Fibroblast of the aortic adventitia (primary cell): ENCODE results near the gene AOC1. TPM values are rescaled to one million over a fixed set of nuclear protein-coding genes. Genes with fewer than 3 reads are reported as not detected.

Source experiments
- DNase-seq: peaks from one replicate; pipeline ENCODE4 v3.0.0-alpha.2; 2010; ENCODE audit warnings: low read depth
- H3K4me3 ChIP-seq: 2 replicates; pipeline ENCODE4 v1.5.1; 2011; ENCODE audit warnings: low read depth, mild to moderate bottlenecking, control low read depth, low read length, moderate library complexity
- total RNA-seq: library from RNA; depleted of rRNA; stranded (reverse); fragments of >200 nt; gene quantifications from 2 replicates; pipeline ENCODE4 v1.2.3, GENCODE V29; 2012; ENCODE audit warnings: low replicate concordance
- TF ChIP-seq, protein P1 (sequence below): IDR thresholded peaks from 2 replicates; pipeline ENCODE4 v1.5.1; 2011; ENCODE audit warnings: mild to moderate bottlenecking, low read length, control low read depth, inconsistent platforms; ENCODE audit not compliant: insufficient read depth

The AOC1 gene
- total RNA-seq, 1 donor: not detected

DNA sequence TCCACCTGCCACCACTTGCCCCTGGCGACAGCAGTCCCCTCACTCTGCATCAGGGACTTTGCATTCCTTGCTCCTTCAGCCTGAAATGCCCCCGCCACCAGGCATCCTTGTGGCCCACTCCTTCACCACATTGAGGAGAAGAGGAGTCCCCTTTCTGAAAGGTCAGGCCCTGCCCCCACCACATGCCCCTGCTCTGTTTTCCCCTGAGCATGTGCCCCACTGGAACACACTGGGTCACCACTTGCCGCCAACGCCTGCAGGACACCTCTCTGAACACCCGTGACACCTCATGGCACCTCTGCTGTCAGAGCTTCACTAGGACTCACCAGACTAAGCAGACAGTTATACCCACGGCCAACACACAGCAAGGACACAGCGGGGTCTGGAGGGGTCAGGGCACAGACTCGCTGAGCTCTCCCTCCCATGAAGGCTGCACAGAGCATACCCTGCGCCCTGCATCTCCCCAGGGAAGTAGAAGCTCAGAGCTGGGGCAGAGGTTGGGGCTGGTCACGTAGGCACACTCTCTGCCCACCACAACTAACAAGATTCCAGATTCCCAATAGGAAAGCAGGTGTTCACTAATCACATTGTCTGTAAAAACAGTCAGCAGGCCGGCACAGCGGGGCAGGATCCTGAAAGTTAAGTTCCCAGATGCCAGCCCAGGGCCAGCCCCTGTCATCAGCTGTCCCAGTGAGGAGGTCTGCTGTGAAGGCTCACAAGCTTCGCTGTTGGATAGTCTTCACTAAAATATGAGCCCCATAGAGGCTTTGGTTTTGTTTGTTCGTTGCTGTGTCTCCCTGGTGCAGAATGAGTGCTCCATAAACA is 5.8 kb upstream of the AOC1 start:
- TF ChIP-seq, protein P1, sequence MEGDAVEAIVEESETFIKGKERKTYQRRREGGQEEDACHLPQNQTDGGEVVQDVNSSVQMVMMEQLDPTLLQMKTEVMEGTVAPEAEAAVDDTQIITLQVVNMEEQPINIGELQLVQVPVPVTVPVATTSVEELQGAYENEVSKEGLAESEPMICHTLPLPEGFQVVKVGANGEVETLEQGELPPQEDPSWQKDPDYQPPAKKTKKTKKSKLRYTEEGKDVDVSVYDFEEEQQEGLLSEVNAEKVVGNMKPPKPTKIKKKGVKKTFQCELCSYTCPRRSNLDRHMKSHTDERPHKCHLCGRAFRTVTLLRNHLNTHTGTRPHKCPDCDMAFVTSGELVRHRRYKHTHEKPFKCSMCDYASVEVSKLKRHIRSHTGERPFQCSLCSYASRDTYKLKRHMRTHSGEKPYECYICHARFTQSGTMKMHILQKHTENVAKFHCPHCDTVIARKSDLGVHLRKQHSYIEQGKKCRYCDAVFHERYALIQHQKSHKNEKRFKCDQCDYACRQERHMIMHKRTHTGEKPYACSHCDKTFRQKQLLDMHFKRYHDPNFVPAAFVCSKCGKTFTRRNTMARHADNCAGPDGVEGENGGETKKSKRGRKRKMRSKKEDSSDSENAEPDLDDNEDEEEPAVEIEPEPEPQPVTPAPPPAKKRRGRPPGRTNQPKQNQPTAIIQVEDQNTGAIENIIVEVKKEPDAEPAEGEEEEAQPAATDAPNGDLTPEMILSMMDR: no peak
- no peak overlapping the region for H3K4me3 ChIP-seq
- no peak for DNase-seq

DNA sequence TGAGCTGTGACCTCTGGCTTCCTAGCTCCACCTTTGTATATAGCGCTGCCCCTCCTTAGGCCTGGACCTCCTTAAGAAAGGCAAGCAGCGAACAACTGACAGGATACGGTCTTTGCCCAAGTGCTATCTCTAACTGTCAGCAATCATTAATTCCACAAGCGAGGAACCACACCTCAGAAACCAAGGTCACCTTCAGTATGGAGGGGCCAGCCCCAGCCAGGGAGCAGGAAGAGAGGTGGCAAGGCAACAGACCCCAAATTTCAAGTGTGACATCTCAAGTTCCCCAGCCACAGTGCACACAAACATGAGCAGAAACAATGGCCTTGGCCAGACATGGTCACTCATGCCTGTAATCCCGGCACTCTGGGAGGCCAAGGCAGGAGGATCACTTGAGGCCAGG is 4.8 kb upstream of the AOC1 start:
- no peak overlapping the region for H3K4me3 ChIP-seq
- TF ChIP-seq, protein P1: no peak
- DNase-seq: no peak

DNA sequence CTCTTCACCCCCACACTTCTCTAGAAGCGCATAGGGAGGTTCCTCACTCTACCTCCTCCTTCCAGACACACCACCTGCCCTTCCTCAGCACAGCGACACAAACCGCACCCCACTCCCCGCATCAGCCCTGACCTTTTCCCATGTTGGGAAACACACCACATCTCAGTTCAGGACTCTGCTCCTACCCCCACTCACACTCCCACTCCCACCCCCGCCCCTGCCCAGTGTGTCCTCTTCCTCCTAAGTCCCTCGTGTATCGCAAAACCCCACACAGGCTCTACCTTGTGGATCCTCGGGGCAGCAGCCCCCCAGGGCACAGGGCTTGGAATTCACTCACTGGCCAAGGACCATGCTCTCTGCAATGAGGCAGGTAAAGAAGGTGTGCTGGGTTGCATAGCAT is 4.2 kb upstream of the AOC1 start:
- DNase-seq: no peak
- TF ChIP-seq, protein P1: no peak
- no peak overlapping the region for H3K4me3 ChIP-seq

DNA sequence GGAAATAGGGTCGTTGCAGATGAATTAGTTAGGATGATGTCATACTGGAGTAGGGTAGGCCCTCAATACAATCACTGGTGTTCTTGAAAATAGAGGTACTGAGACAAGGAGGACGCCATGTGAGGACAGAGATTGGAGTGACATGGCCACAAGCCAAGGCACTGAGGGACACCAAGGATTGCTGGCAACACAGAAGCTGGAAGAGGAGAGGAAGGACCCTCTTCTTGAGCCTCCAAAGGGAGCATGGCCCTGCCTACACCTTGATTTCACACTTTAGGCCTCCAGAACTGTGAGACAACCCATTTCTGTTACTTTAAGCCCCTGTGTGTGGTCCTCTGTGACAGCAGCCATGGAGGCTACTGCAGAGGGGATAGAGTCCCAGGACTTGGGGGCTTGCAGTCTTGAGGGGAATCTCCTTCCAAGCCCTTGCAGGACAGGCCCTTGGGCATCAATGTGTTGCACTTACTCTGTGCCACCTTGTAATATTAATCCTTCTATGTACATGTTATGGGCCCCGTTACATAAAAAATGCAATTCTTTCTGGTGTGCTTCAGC is 3.7 kb upstream of the AOC1 start:
- TF ChIP-seq, protein P1: no peak
- H3K4me3 ChIP-seq: no peak overlapping the region
- DNase-seq: no peak

DNA sequence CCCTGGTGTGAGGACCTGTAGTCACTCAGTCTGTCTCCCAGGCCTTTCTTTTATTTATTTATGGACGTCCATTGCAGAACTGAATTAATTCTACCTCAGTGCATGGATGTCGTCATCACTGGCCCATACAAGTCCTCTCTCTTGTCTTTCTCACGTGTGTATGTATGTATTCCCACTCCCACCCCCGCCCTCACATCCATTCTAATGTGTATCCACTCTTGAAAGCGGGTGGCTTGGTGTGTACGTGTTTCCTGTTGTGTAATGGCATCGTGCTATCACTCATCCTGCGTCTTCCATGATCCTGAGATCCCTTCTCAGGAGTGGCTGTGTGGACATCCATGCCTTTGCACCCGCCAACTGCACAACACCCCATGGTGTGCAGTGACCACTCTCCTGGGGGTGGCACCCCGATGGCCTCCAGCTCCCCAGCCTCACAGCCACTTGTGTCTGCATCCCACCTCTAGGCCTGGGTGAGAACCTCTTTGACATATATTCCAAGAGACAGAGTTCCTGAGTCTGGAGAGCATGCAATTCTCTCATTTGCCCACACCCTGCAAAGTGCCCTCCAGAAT is 3.0 kb upstream of the AOC1 start:
- TF ChIP-seq, protein P1: no peak

DNA sequence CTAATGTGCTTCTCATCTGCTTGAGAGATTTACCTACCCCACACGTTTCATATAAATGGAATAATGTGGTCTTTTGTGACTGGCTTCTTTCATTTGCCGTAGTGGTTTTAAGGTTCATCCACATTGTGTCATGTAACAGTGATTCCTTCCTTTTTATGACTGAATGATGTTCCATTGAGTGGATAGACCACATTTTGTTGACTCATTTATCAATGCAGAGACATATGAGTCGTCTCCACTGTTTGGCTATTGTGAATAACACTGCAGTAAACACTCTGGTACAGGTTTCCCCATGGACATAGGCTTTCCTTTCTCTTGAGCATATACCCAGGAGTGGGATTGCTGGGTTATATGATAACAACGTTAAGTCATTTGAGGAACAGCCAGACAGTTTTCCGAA is 2.0 kb upstream of the AOC1 start:
- no peak overlapping the region for H3K4me3 ChIP-seq
- no peak for DNase-seq
- TF ChIP-seq, protein P1: no peak

More for the DNA sequence above, 3.0 kb upstream of the AOC1 start:
- H3K4me3 ChIP-seq: no peak overlapping the region
- no peak for DNase-seq
